ENCODE measurements around the gene KRT80. TPM values are rescaled to one million over a fixed set of nuclear protein-coding genes. Genes with fewer than 3 reads are reported as not detected.

KRT80 gene
- polyA plus RNA-seq, 1 experiment: 2.1 TPM

DNA sequence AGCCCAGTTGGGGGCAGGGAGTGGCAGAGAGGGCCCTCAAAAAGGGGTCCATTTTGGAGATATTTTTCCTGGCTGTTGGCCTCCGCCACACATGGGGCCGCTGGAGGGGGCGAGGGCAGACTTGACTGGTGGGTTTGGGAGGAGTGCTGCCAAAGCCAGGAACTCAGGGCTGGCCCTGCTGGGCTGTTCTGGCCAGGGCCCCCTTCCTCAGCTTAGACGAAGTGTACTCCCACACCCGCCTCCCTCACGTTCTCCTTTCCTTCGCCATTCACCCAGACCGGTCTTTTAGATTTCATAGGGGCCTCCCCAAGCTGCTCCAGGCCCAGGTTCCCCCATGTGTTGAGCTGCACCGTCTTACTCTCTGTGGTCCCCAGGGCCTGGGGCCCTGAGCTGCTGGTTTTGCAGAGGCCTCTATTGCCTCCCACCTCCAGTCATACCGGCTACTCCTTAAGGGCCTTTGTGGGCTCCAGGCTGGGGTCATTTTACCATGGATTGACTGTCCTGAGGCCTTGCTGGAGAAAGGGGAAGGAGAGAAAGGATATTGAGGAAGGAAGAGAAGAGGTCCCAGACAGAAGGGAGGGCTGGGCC, 42.5 kb upstream of the KRT80 start:
- H3K4me3 ChIP-seq (ENCODE audit: low read depth, low read length): no peak overlapping the region
- no peak overlapping the region for H3K27ac ChIP-seq (ENCODE audit: low read depth, low read length)
- no peak for DNase-seq (ENCODE audit: low read depth, low spot score)
- H3K27me3 ChIP-seq (ENCODE audit: control insufficient read depth, insufficient read depth, low read length): no peaks in the 10 kb centered on the region
- POLR2A ChIA-PET: no interaction called here
- CTCF ChIA-PET: no interaction called here
- no peaks in the 10 kb centered on the region; the same call in 1 of the 2 replicates for H3K9me3 ChIP-seq (ENCODE audit: control insufficient read depth, insufficient read depth, low read length)
- TF ChIP-seq, protein P1, sequence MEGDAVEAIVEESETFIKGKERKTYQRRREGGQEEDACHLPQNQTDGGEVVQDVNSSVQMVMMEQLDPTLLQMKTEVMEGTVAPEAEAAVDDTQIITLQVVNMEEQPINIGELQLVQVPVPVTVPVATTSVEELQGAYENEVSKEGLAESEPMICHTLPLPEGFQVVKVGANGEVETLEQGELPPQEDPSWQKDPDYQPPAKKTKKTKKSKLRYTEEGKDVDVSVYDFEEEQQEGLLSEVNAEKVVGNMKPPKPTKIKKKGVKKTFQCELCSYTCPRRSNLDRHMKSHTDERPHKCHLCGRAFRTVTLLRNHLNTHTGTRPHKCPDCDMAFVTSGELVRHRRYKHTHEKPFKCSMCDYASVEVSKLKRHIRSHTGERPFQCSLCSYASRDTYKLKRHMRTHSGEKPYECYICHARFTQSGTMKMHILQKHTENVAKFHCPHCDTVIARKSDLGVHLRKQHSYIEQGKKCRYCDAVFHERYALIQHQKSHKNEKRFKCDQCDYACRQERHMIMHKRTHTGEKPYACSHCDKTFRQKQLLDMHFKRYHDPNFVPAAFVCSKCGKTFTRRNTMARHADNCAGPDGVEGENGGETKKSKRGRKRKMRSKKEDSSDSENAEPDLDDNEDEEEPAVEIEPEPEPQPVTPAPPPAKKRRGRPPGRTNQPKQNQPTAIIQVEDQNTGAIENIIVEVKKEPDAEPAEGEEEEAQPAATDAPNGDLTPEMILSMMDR (IDR thresholded peaks at IDR 0.05; ENCODE audit: low read depth, low read length): no peak

- H3K27me3 ChIP-seq (ENCODE audit: control insufficient read depth, insufficient read depth, low read length): no peaks in the 10 kb centered on the region
- no peak overlapping the region for H3K27ac ChIP-seq (ENCODE audit: low read depth, low read length)
- CTCF ChIA-PET: no interaction called here
- H3K4me3 ChIP-seq (ENCODE audit: low read depth, low read length): no peak overlapping the region
- no peak for DNase-seq (ENCODE audit: low read depth, low spot score)
- no peaks in the 10 kb centered on the region; the same call in 1 of the 2 replicates for H3K9me3 ChIP-seq (ENCODE audit: control insufficient read depth, insufficient read depth, low read length)
- TF ChIP-seq, protein P1 (IDR thresholded peaks at IDR 0.05; ENCODE audit: low read depth, low read length): no peak
- POLR2A ChIA-PET: no interaction called here
Observed at GRCh38 chr12:52233462-52234207, 41.8 kb upstream of the KRT80 start.

DNA sequence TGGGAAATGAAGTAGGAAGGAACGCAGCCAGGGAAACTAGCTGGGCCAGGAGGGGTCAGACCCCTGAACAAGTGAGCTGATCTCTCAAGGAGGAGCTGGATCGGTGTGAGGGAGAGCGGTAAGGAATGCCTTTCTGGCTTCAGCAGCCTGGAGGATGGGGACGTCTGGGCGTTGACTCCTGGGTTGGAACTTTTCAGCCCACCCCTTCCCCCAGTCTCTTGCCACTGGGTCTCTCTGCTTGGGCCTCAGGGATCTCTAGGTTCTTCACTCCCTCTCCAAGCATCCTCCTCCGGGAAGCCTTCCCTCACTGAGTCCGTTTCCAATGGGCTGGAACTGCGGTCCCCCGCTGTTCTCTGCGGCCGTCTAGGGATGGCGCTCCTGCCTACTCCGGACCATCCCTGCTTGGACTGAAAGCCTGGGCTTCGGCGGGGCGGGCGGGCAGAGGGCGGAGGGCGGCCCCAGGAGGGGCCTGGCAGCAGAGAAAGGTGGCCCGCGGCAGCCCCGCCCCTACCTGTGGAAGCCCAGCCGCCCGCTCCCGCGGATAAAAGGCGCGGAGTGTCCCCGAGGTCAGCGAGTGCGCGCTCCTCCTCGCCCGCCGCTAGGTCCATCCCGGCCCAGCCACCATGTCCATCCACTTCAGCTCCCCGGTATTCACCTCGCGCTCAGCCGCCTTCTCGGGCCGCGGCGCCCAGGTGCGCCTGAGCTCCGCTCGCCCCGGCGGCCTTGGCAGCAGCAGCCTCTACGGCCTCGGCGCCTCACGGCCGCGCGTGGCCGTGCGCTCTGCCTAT, 41.1 kb upstream of the KRT80 start, which contains the start of gene KRT7:
Gene KRT7, plus strand, starts transcription at position 570 of the 788 bp plus-strand sequence. Its CDS starts 54 bp downstream, at position 624.
- no peak within 1 kb of the TSS for H3K4me3 ChIP-seq (ENCODE audit: low read depth, low read length)

DNA sequence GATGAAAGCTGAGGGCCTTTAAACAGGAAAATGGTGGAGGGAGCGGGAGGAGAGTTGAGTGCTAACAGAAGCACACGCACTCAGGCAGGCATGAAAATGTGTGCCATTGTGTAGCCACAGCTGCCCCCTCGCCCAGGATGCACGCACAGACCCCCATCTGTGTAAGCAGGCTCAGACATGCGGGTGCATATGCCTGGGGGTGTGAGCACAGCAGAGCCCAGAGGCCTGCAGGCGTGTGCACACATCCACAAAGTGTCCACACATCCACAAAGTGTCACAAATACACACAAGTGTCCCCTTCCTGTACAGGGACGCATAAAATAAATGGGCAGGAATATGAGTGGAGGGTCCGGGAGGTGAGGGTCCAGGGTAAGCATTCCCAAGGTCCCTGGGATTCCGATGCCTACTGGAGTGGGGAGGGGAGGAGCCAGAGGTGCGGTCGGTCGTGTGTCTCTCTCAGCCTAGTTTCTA, 40.4 kb upstream of the KRT80 start:
- no peak overlapping the region for H3K4me3 ChIP-seq (ENCODE audit: low read depth, low read length)
- no peaks in the 10 kb centered on the region for H3K27me3 ChIP-seq (ENCODE audit: control insufficient read depth, insufficient read depth, low read length)
- no peak overlapping the region for H3K27ac ChIP-seq (ENCODE audit: low read depth, low read length)
- no peaks in the 10 kb centered on the region; the same call in 1 of the 2 replicates for H3K9me3 ChIP-seq (ENCODE audit: control insufficient read depth, insufficient read depth, low read length)
- POLR2A ChIA-PET: no interaction called here
- DNase-seq (ENCODE audit: low read depth, low spot score): no peak
- CTCF ChIA-PET: interaction anchor here (1.2 to 1.5 kb wide), 2 partner anchors 46 to 47 kb away, joined by 3 to 6 read pairs; no protein-coding TSS in a partner anchor
- TF ChIP-seq, protein P1 (IDR thresholded peaks at IDR 0.05; ENCODE audit: low read depth, low read length): no peak

More for the DNA sequence above, 41.1 kb upstream of the KRT80 start, which contains the start of gene KRT7:
- no peak for DNase-seq (ENCODE audit: low read depth, low spot score)
- TF ChIP-seq, protein P1 (IDR thresholded peaks at IDR 0.05; ENCODE audit: low read depth, low read length): no peak
- Histone ChIP-seq H3K27ac (ENCODE audit: low read depth, low read length) (no peak within 1 kb of the TSS), H3K9me3 (ENCODE audit: control insufficient read depth, insufficient read depth, low read length) (no peaks in the 10 kb centered on the region; the same call in 1 of the 2 replicates), H3K27me3 (ENCODE audit: control insufficient read depth, insufficient read depth, low read length) (no peaks in the 10 kb centered on the region)
- POLR2A ChIA-PET: no interaction called here
- CTCF ChIA-PET: interaction anchor here (1.2 to 1.5 kb wide), 2 partner anchors 46 to 47 kb away, joined by 3 to 6 read pairs; no protein-coding TSS in a partner anchor
